ENCODE results near the gene LRRD1.

- no peak for TF ChIP-seq ZBTB33 (IDR thresholded peaks at IDR 0.05)
- TF ChIP-seq NFIC (IDR thresholded peaks at IDR 0.05; ENCODE audit: low read depth, low read length) = no peak
- no peak for TF ChIP-seq TCF7 (IDR thresholded peaks at IDR 0.05; ENCODE audit: borderline replicate concordance)
- TF ChIP-seq USF1 (IDR thresholded peaks at IDR 0.05; ENCODE audit: borderline replicate concordance, extremely low read length, insufficient read depth, low read depth, low read length) = no peak
- TF ChIP-seq CTCF (IDR thresholded peaks at IDR 0.05 in 2 of 3, conservative IDR thresholded peaks at IDR 0.05 in 1 of 3; ENCODE audit: control insufficient read depth in 2 of 3, extremely low read depth in 1 of 3, insufficient read depth in 1 of 3, low read depth in 3 of 3, low read length in 3 of 3) = no peak
- no peak for TF ChIP-seq RFX5 (IDR thresholded peaks at IDR 0.05; ENCODE audit: low read depth, low read length)
Measured at GRCh38 chr7:92150450-92151017, 28.4 kb downstream of the LRRD1 start.

Measured in GM12878 (cell line).